ENCODE measurements around the gene PLA2G5. TPM values are rescaled to one million over a fixed set of nuclear protein-coding genes. Genes with fewer than 3 reads are reported as not detected.

Gene PLA2G5
- total RNA-seq, 2 experiments from 2014 or later: not detected

DNA sequence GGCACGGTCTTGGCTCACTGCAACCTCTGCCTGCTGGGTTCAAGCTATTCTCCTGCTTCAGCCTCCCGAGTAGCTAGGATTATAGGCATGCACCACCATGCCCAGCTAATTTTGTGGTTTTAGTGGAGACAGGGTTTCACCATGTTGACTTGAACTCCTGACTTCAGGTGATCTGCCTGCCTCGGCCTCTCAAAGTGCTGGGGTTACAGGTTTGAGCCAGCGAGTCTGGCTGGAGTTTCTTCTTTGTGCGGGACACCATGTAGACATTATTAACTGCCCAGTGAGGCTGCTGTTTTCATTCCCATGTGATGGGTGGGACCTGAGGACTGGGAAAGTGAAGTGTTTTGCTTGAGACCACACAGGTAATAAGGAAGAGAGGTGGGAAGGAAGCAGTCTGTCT, 23.3 kb downstream of the PLA2G5 start:
- Mint-ChIP-seq H3K4me1 (ENCODE audit: low read depth) (no peaks in the 10 kb centered on the region), H3K27ac (no peak overlapping the region), H3K4me3 (no peak overlapping the region), H3K36me3 (ENCODE audit: low read depth) (no peaks in the 10 kb centered on the region), H3K27me3 (peaks cover 8% of the 10 kb centered on the region), H3K9me3 (no peaks in the 10 kb centered on the region)
- DNase-seq (no peak), ATAC-seq (no peak)
- POLR2A ChIA-PET: no interaction called here
- CTCF ChIA-PET: no interaction called here
- TF ChIP-seq CTCF (IDR thresholded peaks at IDR 0.05): no peak
- intact Hi-C loops (cut with micrococcal nuclease): no loop called here

DNA sequence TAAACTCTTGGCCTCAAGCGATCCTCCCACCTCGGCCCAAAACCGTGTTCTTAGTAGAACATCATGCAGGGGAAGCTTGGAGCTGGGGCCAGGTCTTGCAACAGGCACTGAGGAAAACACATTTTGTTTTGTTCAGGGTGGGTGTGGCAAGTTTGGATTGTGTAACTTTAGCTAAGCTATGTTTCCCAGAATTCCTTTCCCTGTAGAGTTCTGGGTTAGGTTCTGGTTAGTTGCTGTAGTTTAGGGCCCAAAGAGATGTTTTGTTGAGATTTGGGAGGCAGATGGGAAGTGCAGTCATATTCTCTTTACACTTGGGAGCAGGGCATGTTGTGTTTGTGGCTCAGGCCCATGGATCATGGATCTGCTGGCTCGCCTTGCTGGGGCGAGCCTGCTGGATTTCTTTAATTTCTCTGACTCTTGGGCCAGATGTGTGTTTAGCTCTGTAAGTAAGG, 24.0 kb downstream of the PLA2G5 start:
- ChIA-PET CTCF (no interaction called here), POLR2A (no interaction called here)
- DNase-seq (no peak), ATAC-seq (no peak)
- intact Hi-C loops (cut with micrococcal nuclease): no loop called here
- H3K9me3 Mint-ChIP-seq: no peaks in the 10 kb centered on the region
- TF ChIP-seq CTCF (IDR thresholded peaks at IDR 0.05): no peak
- H3K27me3 Mint-ChIP-seq: peaks cover 8% of the 10 kb centered on the region
- no peak overlapping the region for H3K4me3 Mint-ChIP-seq
- no peaks in the 10 kb centered on the region for H3K36me3 Mint-ChIP-seq (ENCODE audit: low read depth)
- H3K27ac Mint-ChIP-seq: no peak overlapping the region
- H3K4me1 Mint-ChIP-seq (ENCODE audit: low read depth): no peaks in the 10 kb centered on the region

DNA sequence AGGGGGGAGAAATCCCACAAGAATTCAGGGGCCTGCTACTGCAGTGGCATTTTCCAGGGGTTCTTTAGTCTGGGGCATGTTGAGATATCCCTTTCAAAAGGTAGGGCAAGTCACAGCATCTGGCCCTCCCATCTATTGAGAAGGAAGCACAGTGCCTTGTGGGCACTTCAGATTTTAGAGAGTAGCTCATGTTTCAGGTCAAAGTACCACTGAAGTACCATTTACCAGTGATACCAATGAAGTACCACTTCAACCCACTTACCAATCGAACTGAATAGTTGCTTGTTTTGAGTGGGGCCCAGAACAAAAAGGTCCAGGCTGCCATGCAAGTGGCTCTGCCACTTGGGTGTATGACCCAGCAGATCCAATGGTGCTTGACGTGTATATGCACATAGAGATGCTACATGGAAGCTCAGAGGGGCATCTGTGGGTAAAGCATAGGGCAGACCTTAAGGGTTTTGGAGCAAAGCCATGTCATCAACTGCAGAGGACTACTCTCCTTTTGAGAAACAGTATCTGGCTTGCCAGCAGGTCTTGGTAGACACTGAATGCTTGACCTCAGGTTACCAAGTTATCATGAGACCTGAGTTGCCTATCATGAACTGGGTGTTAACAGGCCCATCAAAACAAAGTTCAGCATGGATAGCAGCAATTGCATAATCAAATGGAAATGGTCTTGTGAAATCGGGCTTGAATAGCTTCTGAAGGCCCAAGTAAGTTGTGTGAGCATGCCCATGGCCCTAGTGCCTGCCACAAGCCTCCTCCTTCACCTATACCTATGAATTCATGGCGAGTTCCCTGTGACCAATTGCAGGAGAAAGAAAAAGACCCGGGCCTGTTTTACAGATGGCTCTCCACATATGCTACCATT, 25.8 kb downstream of the PLA2G5 start:
- CTCF ChIA-PET: interaction anchor here (0.7 kb wide), 1 partner anchor 174 kb away, joined by 3 read pairs; no protein-coding TSS in a partner anchor

GRCh38 chr1:20096840-20097447, 26.9 kb downstream of the PLA2G5 start:
- H3K4me3 Mint-ChIP-seq: no peak overlapping the region
- intact Hi-C loops (cut with micrococcal nuclease): no loop called here
- DNase-seq: no peak
- no peak overlapping the region for H3K27ac Mint-ChIP-seq
- H3K4me1 Mint-ChIP-seq (ENCODE audit: low read depth): no peaks in the 10 kb centered on the region
- H3K9me3 Mint-ChIP-seq: no peaks in the 10 kb centered on the region
- H3K36me3 Mint-ChIP-seq (ENCODE audit: low read depth): no peaks in the 10 kb centered on the region
- CTCF ChIA-PET: interaction anchor here (2.0 kb wide), 1 partner anchor 55 kb away, joined by 6 read pairs; no protein-coding TSS in a partner anchor
- no peak for TF ChIP-seq CTCF (IDR thresholded peaks at IDR 0.05)
- H3K27me3 Mint-ChIP-seq: peaks cover 8% of the 10 kb centered on the region
- POLR2A ChIA-PET: no interaction called here
- ATAC-seq: no peak

More for the DNA sequence above, 25.8 kb downstream of the PLA2G5 start:
- Mint-ChIP-seq H3K4me1 (ENCODE audit: low read depth) (no peaks in the 10 kb centered on the region), H3K4me3 (no peak overlapping the region), H3K9me3 (no peaks in the 10 kb centered on the region), H3K27me3 (peaks cover 8% of the 10 kb centered on the region), H3K27ac (no peak overlapping the region), H3K36me3 (ENCODE audit: low read depth) (no peaks in the 10 kb centered on the region)
- ATAC-seq: no peak
- POLR2A ChIA-PET: interaction anchor here (1.1 kb wide), 1 partner anchor 22 kb away, joined by 3 read pairs; no protein-coding TSS in a partner anchor
- intact Hi-C loops (cut with micrococcal nuclease): no loop called here
- no peak for TF ChIP-seq CTCF (IDR thresholded peaks at IDR 0.05)
- no peak for DNase-seq

GRCh38 chr1:20099533-20099932, 29.5 kb downstream of the PLA2G5 start:
- H3K4me1 Mint-ChIP-seq (ENCODE audit: low read depth): no peaks in the 10 kb centered on the region
- POLR2A ChIA-PET: no interaction called here
- intact Hi-C loops (cut with micrococcal nuclease): no loop called here
- H3K27ac Mint-ChIP-seq: no peak overlapping the region
- H3K4me3 Mint-ChIP-seq: no peak overlapping the region
- peaks cover 3% of the 10 kb centered on the region for H3K27me3 Mint-ChIP-seq
- no peaks in the 10 kb centered on the region for H3K36me3 Mint-ChIP-seq (ENCODE audit: low read depth)
- CTCF ChIA-PET: interaction anchor here (1.4 to 1.5 kb wide), 2 partner anchors 52 to 54 kb away, joined by 3 to 4 read pairs; no protein-coding TSS in a partner anchor
- H3K9me3 Mint-ChIP-seq: no peaks in the 10 kb centered on the region
- no peak for ATAC-seq
- TF ChIP-seq CTCF (IDR thresholded peaks at IDR 0.05): no peak
- no peak for DNase-seq

All from activated CD8-positive, alpha-beta T cell treated with anti-CD3 and anti-CD28 coated beads for 36 hours (primary cell).